ENCODE data around the gene STK4. TPM values are rescaled to one million over a fixed set of nuclear protein-coding genes. Genes with fewer than 3 reads are reported as not detected.

The STK4 gene
- total RNA-seq, 1 experiment from 2014 or later, result 43.0 TPM

GRCh38 chr20:45055056-45055455 is 88.7 kb downstream of the STK4 start:
- H4K5ac ChIP-seq (ENCODE audit: insufficient read length, low read depth, low read length), result no peak overlapping the region
- Mint-ChIP-seq H3K36me3 (ENCODE audit: insufficient read depth in 1 of 3, low read depth in 3 of 3) (peaks cover 0 to 10% (median 7%) of the 10 kb centered on the region in 3 experiments; a peak in 3 of 7 replicates), H3K27me3 (ENCODE audit: low read depth) (no peaks in the 10 kb centered on the region), H3K4me1 (peaks cover 9 to 11% of the 10 kb centered on the region in 2 experiments), H3K4me3 (no peak overlapping the region), H3K27ac (no peak overlapping the region), H3K9me3 (no peaks in the 10 kb centered on the region)
- no peaks in the 10 kb centered on the region for H3K79me2 ChIP-seq (ENCODE audit: insufficient read depth, low read length)
- no peaks in the 10 kb centered on the region for H3K4me1 ChIP-seq (ENCODE audit: insufficient read depth, low read length)
- H3K23me2 ChIP-seq (ENCODE audit: insufficient read length, low read depth, low read length, poor library complexity, severe bottlenecking), result no peaks in the 10 kb centered on the region
- no peak overlapping the region for H2BK20ac ChIP-seq (ENCODE audit: low read depth, low read length, poor library complexity, severe bottlenecking)
- no peak overlapping the region for H2AFZ ChIP-seq (ENCODE audit: low read length)
- H3K4ac ChIP-seq (ENCODE audit: low read depth, low read length), result no peak overlapping the region
- no peak overlapping the region for H3K14ac ChIP-seq (ENCODE audit: insufficient read depth, low read length)
- no peak for TF ChIP-seq CTCF (conservative IDR thresholded peaks at IDR 0.05)
- DNase-seq, result no peak
- no peak overlapping the region for H4K8ac ChIP-seq (replicated peaks; ENCODE audit: insufficient read length, low read depth, low read length)
- H3T11ph ChIP-seq (ENCODE audit: low read length), result no peak overlapping the region
- H3K56ac ChIP-seq (ENCODE audit: insufficient read length, low read depth, low read length), result no peak overlapping the region
- no CpG with 5 or more reads among the region's 4 CpGs for WGBS (ENCODE audit: extremely low coverage, insufficient read length, low lambda C conversion rate)
- no peaks in the 10 kb centered on the region for H4K20me1 ChIP-seq (ENCODE audit: control insufficient read depth, insufficient read depth, insufficient read length)
- no peak overlapping the region for H2BK15ac ChIP-seq (ENCODE audit: low read depth, low read length)
- no peak overlapping the region for H2AK5ac ChIP-seq (ENCODE audit: insufficient read length, low read length)
- no peak overlapping the region for H3K9ac ChIP-seq (ENCODE audit: extremely low read depth, insufficient read length, low read length)
- H3K79me1 ChIP-seq (ENCODE audit: insufficient read depth, low read depth, low read length, poor library complexity, severe bottlenecking), result peaks cover 4% of the 10 kb centered on the region
- no peak overlapping the region for H3K18ac ChIP-seq (ENCODE audit: insufficient read length, low read depth, low read length)
- no peak overlapping the region for H3K27ac ChIP-seq (ENCODE audit: insufficient read length, low read depth, low read length)
- no peak overlapping the region for H2BK12ac ChIP-seq (ENCODE audit: insufficient read length, low read depth, low read length)
- H3K23ac ChIP-seq (ENCODE audit: insufficient read length, low read depth, low read length), result no peak overlapping the region
- H3K9me3 ChIP-seq (ENCODE audit: control insufficient read depth, low read depth, low read length), result no peaks in the 10 kb centered on the region
- no peaks in the 10 kb centered on the region for H3K27me3 ChIP-seq (ENCODE audit: insufficient read depth, low read length)
- peak overlapping the region; percentile 53 for H2BK5ac ChIP-seq (ENCODE audit: insufficient read length, low read length)
- H2BK120ac ChIP-seq (ENCODE audit: low read depth, low read length, poor library complexity, severe bottlenecking), result no peak overlapping the region
- H4K91ac ChIP-seq (ENCODE audit: insufficient read length, low read depth, low read length), result no peak overlapping the region
- no peak overlapping the region for H3K4me2 ChIP-seq (ENCODE audit: insufficient read depth, insufficient read length, low read length)

Data from H9 (cell line).